HG02970 (cell line): ENCODE measurements around the gene ALKBH5.
"Not testable (repeated sequence)": the region's sequence is repeated elsewhere in the genome, so short reads cannot be mapped to it uniquely, and the experiment has no call there.

ENCODE experiments used
- ATAC-seq: cut with Tn5 transposase; IDR thresholded peaks from one replicate; pipeline ENCODE4 v1.9.1; 2021; ENCODE audit warnings: mild to moderate bottlenecking, moderate library complexity, moderate number of reproducible peaks; ENCODE audit not compliant: unreplicated experiment, low FRiP score

The ALKBH5 gene

GRCh38 chr17:18213666-18214270, 30.1 kb downstream of the ALKBH5 start:
- ATAC-seq = no peak

- not testable (repeated sequence) for ATAC-seq
These were observed 33.3 kb downstream of the ALKBH5 start for GRCh38 chr17:18216906-18217305.

- no peak for ATAC-seq
These were observed 33.9 kb downstream of the ALKBH5 start for GRCh38 chr17:18217412-18218015.

GRCh38 chr17:18218756-18219415, 35.3 kb downstream of the ALKBH5 start:
- no peak for ATAC-seq

GRCh38 chr17:18224053-18224386, 40.4 kb downstream of the ALKBH5 start:
- no peak for ATAC-seq

- no peak for ATAC-seq
These were observed 40.9 kb downstream of the ALKBH5 start for GRCh38 chr17:18224387-18225120.

- ATAC-seq = peak; percentile 90
These were observed 41.6 kb downstream of the ALKBH5 start, which contains the start of gene LLGL1 for GRCh38 chr17:18225121-18225641. Gene LLGL1, plus strand, starts transcription at chr17:18225635. Its CDS starts 48 bp downstream, at chr17:18225683.

- ATAC-seq = no peak
These were observed 42.1 kb downstream of the ALKBH5 start for GRCh38 chr17:18225642-18226283.

- no peak for ATAC-seq
These were observed 42.8 kb downstream of the ALKBH5 start for GRCh38 chr17:18226284-18226945.

- ATAC-seq = no peak
These were observed 44.0 kb downstream of the ALKBH5 start for GRCh38 chr17:18227635-18228034.

GRCh38 chr17:18228176-18228682, 44.6 kb downstream of the ALKBH5 start:
- no peak for ATAC-seq

- no peak for ATAC-seq
These were observed 45.6 kb downstream of the ALKBH5 start for GRCh38 chr17:18229254-18229653.

GRCh38 chr17:18229771-18230170, 46.1 kb downstream of the ALKBH5 start:
- ATAC-seq = no peak

- no peak for ATAC-seq
These were observed 46.9 kb downstream of the ALKBH5 start for GRCh38 chr17:18230288-18231141.

GRCh38 chr17:18231164-18231563, 47.5 kb downstream of the ALKBH5 start:
- no peak for ATAC-seq

GRCh38 chr17:18233803-18234518, 50.3 kb downstream of the ALKBH5 start:
- ATAC-seq = no peak

- ATAC-seq = no peak
These were observed 51.3 kb downstream of the ALKBH5 start for GRCh38 chr17:18234853-18235380.

GRCh38 chr17:18235743-18236256, 52.2 kb downstream of the ALKBH5 start:
- no peak for ATAC-seq
